Hypothalamus (tissue), 51 donors: Measurements from ENCODE around the gene NSUN3.
"Not testable (repeated sequence)": the region's sequence is repeated elsewhere in the genome, so short reads cannot be mapped to it uniquely, and the experiment has no call there.

Experiments used
- DNase-seq, 51 donors: peaks; one replicate each; lab custom pipeline; 2025; lab: John Stamatoyannopoulos, UW

Gene NSUN3

GRCh38 chr3:94066506-94067500, 3.9 kb downstream of the NSUN3 start:
- DNase-seq = no peak

GRCh38 chr3:94069194-94069813, 6.4 kb downstream of the NSUN3 start:
- peak in 1 of 51 donors; percentile 12 for DNase-seq

GRCh38 chr3:94070341-94070911, 7.6 kb downstream of the NSUN3 start:
- no peak for DNase-seq

- DNase-seq = no peak
These were observed 8.9 kb downstream of the NSUN3 start for GRCh38 chr3:94071713-94072284.

- no peak for DNase-seq
These were observed 13.2 kb downstream of the NSUN3 start for GRCh38 chr3:94076055-94076454.

- DNase-seq = not testable (repeated sequence)
These were observed 17.7 kb downstream of the NSUN3 start for GRCh38 chr3:94080552-94080951.

- DNase-seq = no peak
These were observed 19.0 kb downstream of the NSUN3 start for GRCh38 chr3:94081884-94082283.

- DNase-seq = no peak
These were observed 19.6 kb downstream of the NSUN3 start for GRCh38 chr3:94082391-94082937.

- DNase-seq = no peak
These were observed 20.4 kb downstream of the NSUN3 start for GRCh38 chr3:94083261-94083660.

GRCh38 chr3:94089126-94089525, 26.3 kb downstream of the NSUN3 start:
- no peak for DNase-seq

- DNase-seq = no peak
These were observed 29.2 kb downstream of the NSUN3 start for GRCh38 chr3:94092086-94092485.

GRCh38 chr3:94093151-94093550, 30.3 kb downstream of the NSUN3 start:
- DNase-seq = no peak

- DNase-seq = no peak
These were observed 32.2 kb downstream of the NSUN3 start for GRCh38 chr3:94095111-94095510.

- DNase-seq = no peak
These were observed 35.6 kb downstream of the NSUN3 start for GRCh38 chr3:94098452-94098851.

- DNase-seq = no peak
These were observed 36.5 kb downstream of the NSUN3 start for GRCh38 chr3:94099311-94099710.

GRCh38 chr3:94101860-94102259, 39.0 kb downstream of the NSUN3 start:
- DNase-seq = no peak

GRCh38 chr3:94106268-94106667, 43.4 kb downstream of the NSUN3 start:
- no peak for DNase-seq

GRCh38 chr3:94110232-94110631, 47.4 kb downstream of the NSUN3 start:
- DNase-seq = not testable (repeated sequence)

- no peak for DNase-seq
These were observed 48.0 kb downstream of the NSUN3 start for GRCh38 chr3:94110854-94111253.

- DNase-seq = no peak
These were observed 51.8 kb downstream of the NSUN3 start for GRCh38 chr3:94114666-94115065.

- peak in 7 of 51 donors; percentile 1 to 59 (median 3) for DNase-seq
These were observed 52.6 kb downstream of the NSUN3 start for GRCh38 chr3:94115482-94115881.
